Heart right ventricle (tissue), 16 donors: ENCODE results near the gene CRHR1. TPM values are rescaled to one million over a fixed set of nuclear protein-coding genes. Genes with fewer than 3 reads are reported as not detected.

Source experiments
- ATAC-seq, 8 donors: fragments of 200-7000 bp; cut with Tn5 transposase; one replicate each; pipeline ENCODE4 v1.9.1; 2020; ENCODE audit warnings: mild to moderate bottlenecking in 8 of 8, moderate library complexity in 8 of 8, moderate number of reproducible peaks in 1 of 8
- DNase-seq, 2 donors: peaks; one replicate each; pipeline ENCODE4 v3.0.0-alpha.2; 2020
- H3K27ac ChIP-seq, 10 donors: fragments of 200-600 bp; sonication (generic) in 2 of 10; one replicate each; pipeline versions ENCODE4 v1.5.0 to v1.8.0; 2020 to 2022; ENCODE audit warnings: mild to moderate bottlenecking in 3 of 10
- H3K27me3 ChIP-seq, 7 donors: fragments of 200-600 bp; one replicate each; pipeline ENCODE4 v1.8.0; 2021 to 2022; ENCODE audit warnings: mild to moderate bottlenecking in 2 of 7
- H3K36me3 ChIP-seq, 9 donors: fragments of 200-600 bp; sonication (generic) in 1 of 9; one replicate each; pipeline versions ENCODE4 v1.5.0 to v1.8.0; 2020 to 2022; ENCODE audit warnings: mild to moderate bottlenecking in 2 of 9
- H3K4me1 ChIP-seq, 9 donors: fragments of 200-600 bp; sonication (generic) in 1 of 9; one replicate each; pipeline versions ENCODE4 v1.5.0 to v1.8.0; 2020 to 2022; ENCODE audit warnings: mild to moderate bottlenecking in 4 of 9
- H3K4me3 ChIP-seq, 10 donors: fragments of 200-600 bp; sonication (generic) in 2 of 10; one replicate each; pipeline versions ENCODE4 v1.5.0 to v1.8.0; 2020 to 2022; ENCODE audit warnings: mild to moderate bottlenecking in 7 of 10, moderate library complexity in 2 of 10
- H3K9me3 ChIP-seq, 11 donors: fragments of 200-600 bp in 10 of 11; sonication (generic) in 2 of 11; one replicate each; pipeline versions ENCODE4 v1.5.0 to v1.8.0; 2013 to 2022; ENCODE audit warnings: mild to moderate bottlenecking in 2 of 11, control low read depth in 1 of 11, moderate library complexity in 1 of 11
- WGBS, 2 donors: extraction: QIAGEN DNeasy Blood & Tissue Kit; methylation state at CpG; one replicate each; pipeline ENCODE4 v1.1.7; 2013; ENCODE audit warnings: inconsistent platforms in 1 of 2; 5-methylcytosine and 5-hydroxymethylcytosine counted together
- intact Hi-C, 10 donors: fragments of 100-400 bp; cut with DNase I; formaldehyde crosslinking; loops; one replicate each; pipeline versions ENCODE4 v1.11.1 to v1.14.2; 2022
- polyA plus RNA-seq, 2 donors: library from polyadenylated mRNA; stranded (reverse); fragments of 200-250 nt; gene quantifications; one replicate each; pipeline ENCODE4 v1.2.3, GENCODE V29; 2013
- total RNA-seq, 10 donors: library from RNA; stranded (reverse); fragmentation: NEBNext Ultra II Directional in 3 of 10; extraction: Animal tissue kit (Norgen Biotek cat#: 25700) in 3 of 10; gene quantifications; one replicate each; pipeline versions ENCODE4 v1.2.1 to v1.2.4, GENCODE V29; 2021 to 2023
- TF ChIP-seq, protein P1 (sequence below), 9 donors: fragments of 200-600 bp; sonication (generic) in 2 of 9; IDR thresholded peaks; one replicate each; pipeline versions ENCODE4 v1.5.0 to v1.8.0; 2021 to 2022; ENCODE audit warnings: antibody characterized with exemption in 9 of 9, mild to moderate bottlenecking in 5 of 9, moderate library complexity in 1 of 9
- donor health status: Arrhythmogenic right ventricular cardiomyopathy.
- donor health status: ischemic (EF 13 %, LVEDD 7.1; RV severe dilation, severe dysfunction).
- donor health status: healthy with polysubstance abuse.
- donor health status: DM: no; HTN: yes; CAD: no.
- donor health status: DM: no; HTN: no; CAD: no.
- donor health status: ischemic (EF 25% LVEDD 6.9; RV normal size, moderate dysfunction).
- donor health status: ischemic (EF 25% LVEDD 5.7; RV mildly dilated, moderate dysfunction).
- donor health status: healthy.
- donor health status: DM: yes; HTN: yes; CAD: no.
- donor health status: Ischemic cardiomyopathy.
- donor health status: ischemic (EF 35%, LVEDD 5.7; RV mildly dilated, moderate dysfunction).
- donor health status: nonischemic (EF 11% LVEDD 7.7; RV severe dilation, severe dysfunction).
- donor health status: DM: yes; HTN: yes; CAD: no.
- donor health status: PGD.
- donor health status: ischemic (EF 29% LVEDD 5.4; RV normal size, mild dysfunction).
- donor health status: nonischemic (EF 23%, LVEDD 6.1; RV moderate dilation, normal function).

Gene CRHR1
- total and polyA plus RNA-seq, 12 donors = 0.30 to 0.63 TPM; not detected in 10

DNA sequence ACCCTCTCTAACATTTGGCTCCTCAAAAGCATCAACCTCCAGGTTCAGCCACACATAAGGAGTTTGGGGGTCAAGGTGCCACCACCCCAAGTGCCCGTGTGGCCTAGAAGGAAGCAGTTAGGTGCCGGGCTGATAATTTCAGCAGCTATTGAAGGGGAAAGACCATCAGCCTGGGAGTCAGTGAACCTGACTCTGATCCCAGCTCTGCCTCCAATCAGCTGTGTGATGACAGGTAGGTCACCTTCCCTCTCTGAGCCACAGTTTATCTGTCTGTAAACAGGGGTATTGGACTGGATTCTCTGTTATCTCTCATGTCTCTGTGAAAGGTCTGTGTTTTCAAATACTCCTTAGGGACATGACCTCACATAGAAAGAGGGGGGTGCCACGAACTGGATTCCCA lies 3.9 kb downstream of the CRHR1 start:
- TF ChIP-seq, protein P1, sequence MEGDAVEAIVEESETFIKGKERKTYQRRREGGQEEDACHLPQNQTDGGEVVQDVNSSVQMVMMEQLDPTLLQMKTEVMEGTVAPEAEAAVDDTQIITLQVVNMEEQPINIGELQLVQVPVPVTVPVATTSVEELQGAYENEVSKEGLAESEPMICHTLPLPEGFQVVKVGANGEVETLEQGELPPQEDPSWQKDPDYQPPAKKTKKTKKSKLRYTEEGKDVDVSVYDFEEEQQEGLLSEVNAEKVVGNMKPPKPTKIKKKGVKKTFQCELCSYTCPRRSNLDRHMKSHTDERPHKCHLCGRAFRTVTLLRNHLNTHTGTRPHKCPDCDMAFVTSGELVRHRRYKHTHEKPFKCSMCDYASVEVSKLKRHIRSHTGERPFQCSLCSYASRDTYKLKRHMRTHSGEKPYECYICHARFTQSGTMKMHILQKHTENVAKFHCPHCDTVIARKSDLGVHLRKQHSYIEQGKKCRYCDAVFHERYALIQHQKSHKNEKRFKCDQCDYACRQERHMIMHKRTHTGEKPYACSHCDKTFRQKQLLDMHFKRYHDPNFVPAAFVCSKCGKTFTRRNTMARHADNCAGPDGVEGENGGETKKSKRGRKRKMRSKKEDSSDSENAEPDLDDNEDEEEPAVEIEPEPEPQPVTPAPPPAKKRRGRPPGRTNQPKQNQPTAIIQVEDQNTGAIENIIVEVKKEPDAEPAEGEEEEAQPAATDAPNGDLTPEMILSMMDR (IDR thresholded peaks at IDR 0.05) = no peak
- H3K27me3 ChIP-seq = peaks cover 10 to 98% (median 93%) of the 10 kb centered on the region in 7 donors
- DNase-seq (no peak), ATAC-seq (no peak)
- intact Hi-C loops = no loop called here
- no peaks in the 10 kb centered on the region for H3K9me3 ChIP-seq
- no peak overlapping the region for H3K27ac ChIP-seq
- peaks cover 0 to 24% (median 20%) of the 10 kb centered on the region in 9 donors for H3K4me1 ChIP-seq
- 56 to 64% methylated on average over 3 of the region's 3 CpGs for WGBS, 2 donors
- no peaks in the 10 kb centered on the region for H3K36me3 ChIP-seq
- H3K4me3 ChIP-seq = no peak overlapping the region

- WGBS, 2 donors = 49 to 63% methylated on average over 3 of the region's 3 CpGs
Measured at GRCh38 chr17:45789874-45790273, 5.8 kb downstream of the CRHR1 start.

DNA sequence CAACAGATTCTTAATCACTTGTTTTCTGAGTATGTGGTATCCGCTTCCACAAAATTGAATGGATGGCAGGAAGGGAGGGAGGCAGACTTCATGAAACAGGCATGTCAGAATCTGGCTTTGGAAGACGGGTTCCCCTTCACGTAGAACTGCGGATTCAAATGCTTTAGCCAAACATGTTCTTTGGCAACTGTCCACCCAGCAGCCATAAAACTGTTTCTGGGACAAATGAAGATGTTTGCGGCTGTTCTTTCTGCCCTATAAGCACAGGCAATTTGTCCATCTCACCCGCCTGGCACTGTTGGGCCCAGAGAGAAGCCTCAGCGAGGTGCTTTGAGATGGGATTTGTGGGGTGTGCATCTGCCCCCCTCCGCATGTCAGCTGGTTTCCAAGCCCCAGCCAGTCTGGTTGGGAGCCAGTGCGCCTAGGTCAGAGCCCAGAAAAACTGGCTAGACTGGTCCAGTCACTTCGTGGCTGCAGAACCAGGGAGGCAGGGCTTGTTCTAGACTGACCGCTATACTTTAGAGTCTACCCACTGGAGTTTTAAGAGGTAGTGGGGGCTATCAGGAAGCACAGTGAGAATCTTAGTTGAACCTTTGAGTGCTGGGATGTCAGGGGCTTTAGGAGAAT lies 6.3 kb downstream of the CRHR1 start:
- no peak overlapping the region for H3K4me3 ChIP-seq
- no peak overlapping the region for H3K27ac ChIP-seq
- H3K4me1 ChIP-seq = peaks cover 0 to 4% (median 2%) of the 10 kb centered on the region in 9 donors
- ATAC-seq (no peak), DNase-seq (no peak)
- H3K27me3 ChIP-seq = peaks cover 5 to 98% (median 77%) of the 10 kb centered on the region in 7 donors
- no peaks in the 10 kb centered on the region for H3K36me3 ChIP-seq
- TF ChIP-seq, protein P1 (IDR thresholded peaks at IDR 0.05) = no peak
- intact Hi-C loops = loop anchor here in 1 of 10 donors (10.0 kb wide), 1 partner anchor 64 kb away; no protein-coding TSS in a partner anchor
- WGBS, 2 donors = 58% methylated on average over 11 of the region's 11 CpGs
- H3K9me3 ChIP-seq = no peaks in the 10 kb centered on the region

More at GRCh38 chr17:45789874-45790273, 5.8 kb downstream of the CRHR1 start:
- no peak for DNase-seq
- intact Hi-C loops = loop anchor here in 1 of 10 donors (10.0 kb wide), 1 partner anchor 65 kb away; no protein-coding TSS in a partner anchor
- TF ChIP-seq, protein P1 (IDR thresholded peaks at IDR 0.05) = no peak
- Histone ChIP-seq H3K27me3 (peaks cover 5 to 98% (median 79%) of the 10 kb centered on the region in 7 donors), H3K9me3 (no peaks in the 10 kb centered on the region), H3K4me1 (peaks cover 0 to 9% (median 7%) of the 10 kb centered on the region in 9 donors), H3K4me3 (no peak overlapping the region), H3K36me3 (no peaks in the 10 kb centered on the region), H3K27ac (no peak overlapping the region)
- no peak for ATAC-seq

DNA sequence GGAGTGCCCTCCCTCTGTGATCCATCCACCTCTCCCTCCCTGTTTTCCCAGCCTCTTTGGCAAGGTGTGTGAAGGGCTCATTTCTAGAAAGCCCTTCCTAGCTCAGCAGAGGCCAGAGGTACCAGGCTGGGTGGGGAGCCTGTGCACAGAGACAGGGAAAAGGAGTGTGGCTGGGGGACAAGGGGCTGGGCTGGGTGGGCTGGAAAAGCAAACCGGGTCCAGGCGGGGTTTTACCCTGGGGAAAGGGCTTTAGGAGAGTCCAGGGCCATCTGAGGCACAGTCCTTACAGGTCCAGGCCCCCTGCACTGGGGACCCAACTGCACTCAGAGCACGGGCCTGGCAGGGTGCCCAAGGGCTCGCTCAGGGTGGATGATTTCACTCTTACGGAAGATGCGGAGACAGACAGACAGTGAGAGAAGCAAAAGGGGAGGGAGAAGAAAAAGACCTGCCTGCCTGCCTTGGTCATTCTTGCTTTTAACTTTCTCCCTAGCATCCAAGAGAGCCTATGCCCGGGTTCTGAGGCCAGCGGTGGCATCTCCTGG lies 7.0 kb downstream of the CRHR1 start:
- TF ChIP-seq, protein P1 (IDR thresholded peaks at IDR 0.05) = no peak
- Histone ChIP-seq H3K27ac (no peak overlapping the region), H3K4me1 (no peaks in the 10 kb centered on the region), H3K9me3 (no peaks in the 10 kb centered on the region), H3K27me3 (peaks cover 5 to 98% (median 77%) of the 10 kb centered on the region in 7 donors), H3K4me3 (no peak overlapping the region), H3K36me3 (no peaks in the 10 kb centered on the region)
- ATAC-seq = no peak
- WGBS, 2 donors = 34 to 38% methylated on average over 8 of the region's 8 CpGs
- intact Hi-C loops = loop anchor here in 1 of 10 donors (10.0 kb wide), 1 partner anchor 64 kb away; no protein-coding TSS in a partner anchor
- no peak for DNase-seq
